GM10266 (cell line): Measurements from ENCODE around the gene SRRT.

Experiments
- DNase-seq: peaks from one replicate; pipeline ENCODE4 v3.0.0; 2012; ENCODE audit errors: extremely low spot score
- CTCF ChIP-seq: IDR thresholded peaks from 2 replicates; pipeline ENCODE4 v1.5.1; 2012; ENCODE audit warnings: mild to moderate bottlenecking, low read depth; ENCODE audit not compliant: control insufficient read depth, insufficient read depth; ENCODE audit errors: missing control alignments

The SRRT gene

GRCh38 chr7:100884736-100885439, 10.0 kb downstream of the SRRT start:
- no peak for DNase-seq
- no peak for TF ChIP-seq CTCF

GRCh38 chr7:100885440-100886141, 10.7 kb downstream of the SRRT start:
- TF ChIP-seq CTCF: no peak
- DNase-seq: no peak

- no peak for DNase-seq
- TF ChIP-seq CTCF: no peak
These were observed 11.4 kb downstream of the SRRT start for GRCh38 chr7:100886142-100886935.

- no peak for DNase-seq
- TF ChIP-seq CTCF: no peak
These were observed 12.1 kb downstream of the SRRT start for GRCh38 chr7:100886936-100887515.

GRCh38 chr7:100887516-100888290, 12.8 kb downstream of the SRRT start:
- TF ChIP-seq CTCF: no peak
- DNase-seq: peak; percentile 83

- DNase-seq: no peak
- TF ChIP-seq CTCF: no peak
These were observed 13.5 kb downstream of the SRRT start for GRCh38 chr7:100888291-100888987.
